HepG2 (cell line): ENCODE data around the gene CFAP97. TPM values are rescaled to one million over a fixed set of nuclear protein-coding genes. Genes with fewer than 3 reads are reported as not detected.

Source experiments
- ELF3 ChIP-seq: IDR thresholded peaks from 2 replicates; pipeline ENCODE4 v1.6.1; 2016; ENCODE audit warnings: missing genetic modification reagents, missing compliant biosample characterization
- FOSL2 ChIP-seq: sonication (generic); formaldehyde crosslinking; IDR thresholded peaks from 2 replicates; pipeline ENCODE4 v1.4.0; 2020; ENCODE audit warnings: missing genetic modification reagents
- GLI4 ChIP-seq: sonication (generic); formaldehyde crosslinking; IDR thresholded peaks from 2 replicates; pipeline ENCODE4 v1.5.1; 2020; ENCODE audit warnings: missing genetic modification reagents, mild to moderate bottlenecking, moderate library complexity, borderline replicate concordance
- HMG20A ChIP-seq: IDR thresholded peaks from 2 replicates; pipeline ENCODE4 v1.6.1; 2016; ENCODE audit warnings: borderline replicate concordance
- KLF13 ChIP-seq: sonication (generic); formaldehyde crosslinking; IDR thresholded peaks from 2 replicates; pipeline ENCODE4 v1.4.0; 2020; ENCODE audit warnings: mild to moderate bottlenecking, missing genetic modification reagents
- NFIC ChIP-seq: IDR thresholded peaks from 2 replicates; pipeline ENCODE4 v1.6.1; 2012; ENCODE audit warnings: mild to moderate bottlenecking, low read length, inconsistent platforms
- NR1H2 ChIP-seq: sonication (generic); formaldehyde crosslinking; IDR thresholded peaks from 2 replicates; pipeline ENCODE4 v1.8.1; 2022; ENCODE audit warnings: low read depth, missing genetic modification reagents, borderline replicate concordance
- REL ChIP-seq: sonication (generic); formaldehyde crosslinking; conservative IDR thresholded peaks from 2 replicates; pipeline ENCODE4 v1.8.0; 2022; ENCODE audit warnings: mild to moderate bottlenecking, missing genetic modification reagents, moderate library complexity
- TIGD3 ChIP-seq: sonication (generic); formaldehyde crosslinking; IDR thresholded peaks from 2 replicates; pipeline ENCODE4 v1.5.1; 2020; ENCODE audit warnings: mild to moderate bottlenecking, missing genetic modification reagents, borderline replicate concordance
- ZBTB46 ChIP-seq: sonication (generic); formaldehyde crosslinking; IDR thresholded peaks from 2 replicates; pipeline ENCODE4 v1.4.0; 2020; ENCODE audit warnings: mild to moderate bottlenecking, missing genetic modification reagents, borderline replicate concordance
- ZFP82 ChIP-seq: sonication (generic); formaldehyde crosslinking; IDR thresholded peaks from 2 replicates; pipeline ENCODE4 v1.5.1; 2020; ENCODE audit warnings: mild to moderate bottlenecking, missing genetic modification reagents, borderline replicate concordance
- ZFYVE20 ChIP-seq: sonication (generic); formaldehyde crosslinking; IDR thresholded peaks from 2 replicates; pipeline ENCODE4 v1.8.0; 2023; ENCODE audit warnings: low read depth, mild to moderate bottlenecking, moderate library complexity, missing genetic modification reagents, borderline replicate concordance
- ZKSCAN5 ChIP-seq: sonication (generic); formaldehyde crosslinking; IDR thresholded peaks from 2 replicates; pipeline ENCODE4 v1.5.1; 2020; ENCODE audit warnings: mild to moderate bottlenecking, missing genetic modification reagents
- ZNF24 ChIP-seq: fragments of 450-650 bp; IDR thresholded peaks from 2 replicates; pipeline ENCODE4 v1.6.1; 2017; ENCODE audit warnings: antibody characterized with exemption, mild to moderate bottlenecking
- ZNF317 ChIP-seq: sonication (generic); formaldehyde crosslinking; IDR thresholded peaks from 2 replicates; pipeline ENCODE4 v1.5.0; 2020; ENCODE audit warnings: mild to moderate bottlenecking, missing genetic modification reagents
- ZNF326 ChIP-seq: sonication (generic); formaldehyde crosslinking; IDR thresholded peaks from 2 replicates; pipeline ENCODE4 v1.4.0; 2020; ENCODE audit warnings: missing genetic modification reagents, borderline replicate concordance
- ZNF329 ChIP-seq: sonication (generic); formaldehyde crosslinking; IDR thresholded peaks from 2 replicates; pipeline ENCODE4 v1.9.0; 2021; ENCODE audit warnings: low read depth, mild to moderate bottlenecking, missing genetic modification reagents
- ZNF382 ChIP-seq: sonication (generic); formaldehyde crosslinking; IDR thresholded peaks from 2 replicates; pipeline ENCODE4 v1.5.0; 2020; ENCODE audit warnings: missing genetic modification reagents, mild to moderate bottlenecking, borderline replicate concordance
- ZNF383 ChIP-seq: sonication (generic); formaldehyde crosslinking; IDR thresholded peaks from 2 replicates; pipeline ENCODE4 v1.4.0; 2020; ENCODE audit warnings: missing genetic modification reagents, mild to moderate bottlenecking, borderline replicate concordance
- ZNF550 ChIP-seq: sonication (generic); formaldehyde crosslinking; IDR thresholded peaks from 2 replicates; pipeline ENCODE4 v1.4.0; 2020; ENCODE audit warnings: mild to moderate bottlenecking, missing genetic modification reagents, borderline replicate concordance
- ZNF564 ChIP-seq: sonication (generic); formaldehyde crosslinking; IDR thresholded peaks from 2 replicates; pipeline ENCODE4 v1.8.1; 2023; ENCODE audit warnings: mild to moderate bottlenecking, missing genetic modification reagents
- ZNF629 ChIP-seq: sonication (generic); formaldehyde crosslinking; conservative IDR thresholded peaks from 2 replicates; pipeline ENCODE4 v1.5.0; 2020; ENCODE audit warnings: missing genetic modification reagents
- ZNF7 ChIP-seq: IDR thresholded peaks from 2 replicates; pipeline ENCODE4 v1.6.1; 2016; ENCODE audit warnings: missing biosample characterization, missing genetic modification reagents
- ZNF777 ChIP-seq: sonication (generic); formaldehyde crosslinking; IDR thresholded peaks from 2 replicates; pipeline ENCODE4 v1.4.0; 2020; ENCODE audit warnings: missing genetic modification reagents
- ZNF790 ChIP-seq: sonication (generic); formaldehyde crosslinking; IDR thresholded peaks from 2 replicates; pipeline ENCODE4 v1.8.0; 2022; ENCODE audit warnings: missing genetic modification reagents, mild to moderate bottlenecking, borderline replicate concordance
- polyA plus RNA-seq, 8 experiments: library from polyadenylated mRNA; depleted of rRNA in 3 of 8; stranded (reverse) in 7 of 8; unstranded in 1 of 8; fragments of >200 nt; fragmentation: Illumina TruSeq in 4 of 8; extraction: Trizol in 4 of 8; gene quantifications; 2 replicates each; pipeline versions ENCODE4 v1.2.1 to v1.2.3, GENCODE V29; 2011 to 2016; ENCODE audit warnings: low read depth in 4 of 8, missing spikeins in 1 of 8, mixed read lengths in 1 of 8; ENCODE audit not compliant: insufficient read depth in 1 of 8
- total RNA-seq, 5 experiments: library from RNA; depleted of rRNA; stranded (reverse); fragments of >200 nt; fragmentation: Illumina TruSeq; extraction: Trizol; gene quantifications; 2 replicates each; pipeline ENCODE4 v1.2.3, GENCODE V29; 2016; ENCODE audit warnings: low read depth in 1 of 5
- TF ChIP-seq, protein P1 (sequence below): sonication (generic); formaldehyde crosslinking; IDR thresholded peaks from 2 replicates; pipeline ENCODE4 v1.5.0; 2020; ENCODE audit warnings: missing genetic modification reagents
- TF ChIP-seq, protein P2 (sequence below): sonication (generic); formaldehyde crosslinking; IDR thresholded peaks from 2 replicates; pipeline ENCODE4 v1.5.0; 2020; ENCODE audit warnings: missing genetic modification reagents

The CFAP97 gene
- total and polyA plus RNA-seq, 2 of the 13 experiments (the other 11 are each of a cell fraction or from before 2014, with no cell fraction given): 32.1 to 44.4 TPM

DNA sequence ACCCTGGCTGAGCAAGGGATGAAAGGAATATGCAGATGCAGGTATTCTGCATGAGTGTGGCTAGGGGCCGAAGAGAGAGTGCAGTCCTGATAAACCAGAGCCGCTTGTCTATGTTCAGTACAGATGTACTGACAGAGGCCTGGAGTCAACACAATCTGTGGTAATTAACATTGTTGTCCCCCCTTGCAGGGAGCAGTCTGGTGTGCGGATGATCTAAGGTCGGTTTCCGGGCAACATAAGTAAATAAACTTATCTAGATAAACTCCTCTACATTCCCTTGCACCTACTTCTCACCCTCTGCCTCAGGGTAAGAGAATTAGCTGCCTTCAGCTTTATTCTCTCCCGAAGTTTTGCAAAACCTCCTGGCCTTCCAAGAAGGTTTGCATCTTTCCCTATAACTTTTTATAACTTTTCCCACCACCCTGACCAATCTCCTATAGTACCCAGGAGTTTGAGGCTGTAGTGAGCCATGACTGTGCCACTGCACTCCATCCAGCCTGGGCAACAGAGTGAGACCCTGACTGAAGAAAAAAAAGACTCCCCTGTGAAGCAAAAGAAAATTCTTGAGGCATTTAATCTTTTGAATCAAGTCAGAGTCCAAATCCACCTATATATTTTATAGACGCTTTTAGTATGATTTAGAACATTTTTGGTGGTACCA lies 32.2 kb upstream of the CFAP97 start (continued):
- TF ChIP-seq ZNF550 (CRISPR knock-in tag) (no peak), NFIC (no peak), ZNF317 (CRISPR knock-in tag) (no peak), ZNF382 (CRISPR knock-in tag) (no peak), KLF13 (CRISPR knock-in tag) (no peak), ZFYVE20 (CRISPR knock-in tag) (no peak), FOSL2 (CRISPR knock-in tag) (no peak), ZNF24 (no peak), ZKSCAN5 (CRISPR knock-in tag) (no peak), ELF3 (peak; percentile 56; the same call in 1 of the 2 replicates), ZBTB46 (CRISPR knock-in tag) (no peak), ZNF329 (CRISPR knock-in tag) (no peak), ZNF790 (CRISPR knock-in tag) (no peak), NR1H2 (CRISPR knock-in tag) (no peak), ZNF629 (CRISPR knock-in tag) (no peak), ZNF383 (CRISPR knock-in tag) (no peak), REL (CRISPR knock-in tag) (no peak), GLI4 (CRISPR knock-in tag) (no peak), ZNF564 (CRISPR knock-in tag) (no peak), ZNF777 (CRISPR knock-in tag) (no peak), ZNF7 (CRISPR knock-in tag) (no peak), TIGD3 (CRISPR knock-in tag) (no peak), ZFP82 (CRISPR knock-in tag) (no peak), ZNF326 (CRISPR knock-in tag) (no peak), HMG20A (CRISPR knock-in tag) (peak; percentile 45; the same call in 1 of the 2 replicates)
- TF ChIP-seq, protein P1, sequence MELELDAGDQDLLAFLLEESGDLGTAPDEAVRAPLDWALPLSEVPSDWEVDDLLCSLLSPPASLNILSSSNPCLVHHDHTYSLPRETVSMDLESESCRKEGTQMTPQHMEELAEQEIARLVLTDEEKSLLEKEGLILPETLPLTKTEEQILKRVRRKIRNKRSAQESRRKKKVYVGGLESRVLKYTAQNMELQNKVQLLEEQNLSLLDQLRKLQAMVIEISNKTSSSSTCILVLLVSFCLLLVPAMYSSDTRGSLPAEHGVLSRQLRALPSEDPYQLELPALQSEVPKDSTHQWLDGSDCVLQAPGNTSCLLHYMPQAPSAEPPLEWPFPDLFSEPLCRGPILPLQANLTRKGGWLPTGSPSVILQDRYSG: no peak
- TF ChIP-seq, protein P2, sequence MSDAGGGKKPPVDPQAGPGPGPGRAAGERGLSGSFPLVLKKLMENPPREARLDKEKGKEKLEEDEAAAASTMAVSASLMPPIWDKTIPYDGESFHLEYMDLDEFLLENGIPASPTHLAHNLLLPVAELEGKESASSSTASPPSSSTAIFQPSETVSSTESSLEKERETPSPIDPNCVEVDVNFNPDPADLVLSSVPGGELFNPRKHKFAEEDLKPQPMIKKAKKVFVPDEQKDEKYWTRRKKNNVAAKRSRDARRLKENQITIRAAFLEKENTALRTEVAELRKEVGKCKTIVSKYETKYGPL: no peak
